ENCODE data around the gene NDUFAF4. TPM values are rescaled to one million over a fixed set of nuclear protein-coding genes. Genes with fewer than 3 reads are reported as not detected.
A peak's percentile ranks its signal among the peaks of the same experiment; 100 is the strongest.
"Not testable (repeated sequence)": the region's sequence is repeated elsewhere in the genome, so short reads cannot be mapped to it uniquely, and the experiment has no call there.

NDUFAF4 gene
- total RNA-seq, 1 donor from 2014 or later: 4.6 TPM

DNA sequence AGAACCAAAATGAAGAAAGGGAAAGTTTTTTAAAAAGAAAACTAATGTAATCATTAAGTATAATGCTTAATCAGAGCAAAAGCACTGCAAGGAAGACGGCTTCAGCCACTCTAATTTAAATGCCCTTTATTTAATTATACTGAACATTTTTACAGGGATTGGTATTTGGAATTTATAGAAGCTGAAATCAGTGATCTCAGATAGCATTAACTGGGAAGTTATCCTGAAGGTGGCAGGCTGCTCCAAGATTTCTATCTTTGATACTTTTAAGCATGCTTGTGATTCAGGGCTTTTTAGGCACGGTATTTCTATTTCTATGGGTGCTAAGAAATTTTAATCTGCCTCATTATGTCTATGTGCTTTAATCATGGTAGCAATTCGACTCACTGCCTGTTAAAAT lies 1.3 kb upstream of the NDUFAF4 start:
- peak; percentile 36 to 59 for DNase-seq (ENCODE audit: low read depth in 2 of 2)

GRCh38 chr6:96898241-96898851 lies 655 bp upstream of the NDUFAF4 start:
- peak; percentile 16 to 28 for DNase-seq (ENCODE audit: low read depth in 2 of 2)

GRCh38 chr6:96889146-96889545 lies 8.5 kb downstream of the NDUFAF4 start:
- DNase-seq (ENCODE audit: low read depth in 2 of 2): no peak

DNA sequence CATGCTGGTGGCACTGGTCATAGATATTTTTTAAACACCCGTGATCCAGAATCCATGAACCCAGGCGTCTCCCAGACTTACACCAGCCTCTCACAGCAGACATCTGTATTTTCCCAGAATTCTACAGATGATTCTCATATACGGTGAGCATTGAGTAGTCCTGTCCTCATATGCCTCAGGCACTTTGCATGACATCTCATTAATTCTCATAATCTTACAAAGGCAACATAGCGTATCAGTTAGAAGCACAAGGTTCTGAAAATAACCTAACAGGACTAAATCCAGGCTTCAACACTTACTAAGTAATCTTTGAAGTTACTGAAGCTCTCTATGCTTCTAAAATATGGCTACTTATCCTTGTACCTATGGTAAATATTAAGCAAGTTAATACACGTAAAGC lies 8.9 kb downstream of the NDUFAF4 start:
- DNase-seq (ENCODE audit: low read depth in 2 of 2): no peak

GRCh38 chr6:96886519-96886918 lies 11.2 kb downstream of the NDUFAF4 start:
- DNase-seq (ENCODE audit: low read depth in 2 of 2): no peak

- DNase-seq (ENCODE audit: low read depth in 2 of 2): not testable (repeated sequence)
These were observed 12.5 kb downstream of the NDUFAF4 start for GRCh38 chr6:96885187-96885631.

GRCh38 chr6:96878143-96878542 lies 19.5 kb downstream of the NDUFAF4 start:
- DNase-seq (ENCODE audit: low read depth in 2 of 2): no peak

DNA sequence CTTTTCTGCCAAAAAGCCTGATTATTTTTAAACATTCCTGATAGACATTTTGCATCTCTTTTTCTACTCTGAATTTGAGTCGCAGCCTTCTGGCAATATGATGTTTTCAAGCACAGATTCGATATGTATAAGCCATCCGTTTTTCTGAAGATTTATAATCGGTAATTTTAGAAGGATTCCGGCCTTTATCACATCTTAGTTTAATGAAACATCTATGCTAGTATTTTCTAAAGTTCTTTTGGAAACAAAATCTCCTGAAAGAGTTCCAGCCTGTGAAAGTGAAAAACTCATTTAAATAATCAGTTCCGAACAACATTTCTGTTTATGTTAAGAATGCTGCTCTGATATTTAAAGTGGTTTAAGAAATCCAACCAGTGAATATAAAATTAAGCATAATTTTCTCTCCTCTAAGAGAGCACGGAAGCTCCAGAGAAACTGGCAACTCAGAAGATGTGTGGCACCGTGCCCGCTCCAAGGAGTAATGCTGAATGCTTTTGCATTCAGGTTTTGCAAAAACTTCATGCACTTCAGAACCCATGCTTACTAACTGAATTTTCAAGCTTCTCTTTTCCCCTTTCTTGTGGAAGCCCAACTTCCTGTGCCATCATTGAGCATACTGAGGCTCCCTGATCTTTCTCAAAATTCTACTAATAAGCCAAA lies 20.7 kb downstream of the NDUFAF4 start:
- no peak for DNase-seq (ENCODE audit: low read depth in 2 of 2)

DNA sequence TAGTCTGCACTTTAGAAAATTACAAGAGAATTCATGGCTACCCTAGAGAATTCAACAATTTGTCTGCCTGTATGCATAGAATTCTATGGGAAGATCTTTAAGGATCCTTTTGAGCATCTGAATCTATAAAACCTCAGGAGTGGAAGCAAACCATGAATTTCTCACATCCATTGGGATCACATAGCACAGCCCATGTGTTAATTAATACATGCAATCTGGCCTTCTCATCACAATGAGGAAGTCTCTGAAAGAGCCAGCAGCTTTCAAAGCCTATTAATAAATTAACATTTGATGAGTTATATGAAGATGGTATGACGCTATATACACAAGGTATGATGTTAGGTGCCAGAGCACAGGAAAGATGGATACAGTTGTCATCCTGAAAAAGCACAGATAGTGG lies 24.7 kb downstream of the NDUFAF4 start:
- no peak for DNase-seq (ENCODE audit: low read depth in 2 of 2)

DNA sequence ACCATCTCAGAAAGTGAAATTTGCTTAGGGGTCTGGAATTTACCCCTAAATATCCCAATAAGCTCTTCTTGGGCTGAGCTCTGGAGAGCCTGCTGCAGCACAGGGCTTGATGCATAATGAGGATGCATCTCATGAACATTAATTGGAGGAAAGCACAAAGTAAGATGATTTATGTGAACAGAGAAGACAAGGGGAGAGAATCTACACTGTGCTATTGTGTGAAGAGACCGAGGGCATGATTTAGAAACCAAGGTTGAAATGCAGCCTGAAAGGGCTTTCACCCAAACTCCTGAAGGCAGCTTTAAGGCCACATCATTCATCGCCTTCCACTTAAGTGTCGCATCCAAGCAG lies 32.7 kb downstream of the NDUFAF4 start:
- no peak for DNase-seq (ENCODE audit: low read depth in 2 of 2)

- no peak for DNase-seq (ENCODE audit: low read depth in 2 of 2)
These were observed 33.3 kb downstream of the NDUFAF4 start for GRCh38 chr6:96864216-96865054.

GRCh38 chr6:96862560-96862959 lies 35.1 kb downstream of the NDUFAF4 start:
- no peak for DNase-seq (ENCODE audit: low read depth in 2 of 2)

DNA sequence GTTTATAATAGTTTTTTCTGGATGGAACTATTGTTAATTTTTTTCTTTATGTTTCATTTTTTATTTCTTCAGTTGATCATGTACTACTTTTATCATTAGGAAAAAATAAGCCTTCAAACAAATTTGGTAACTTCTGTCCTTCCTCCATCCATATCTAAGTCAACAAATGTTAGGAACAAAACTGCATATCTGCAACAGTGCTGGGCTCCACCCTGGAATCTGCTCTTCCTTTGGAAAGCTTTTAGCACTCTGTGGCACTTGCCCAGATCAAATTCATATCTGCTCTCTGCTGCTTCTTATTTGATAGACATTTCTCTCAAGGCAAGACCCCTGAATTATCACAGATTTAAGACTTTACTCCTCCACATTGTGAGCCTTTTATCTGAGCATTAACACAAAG lies 36.1 kb downstream of the NDUFAF4 start:
- no peak for DNase-seq (ENCODE audit: low read depth in 2 of 2)

- DNase-seq (ENCODE audit: low read depth in 2 of 2): no peak
These were observed 40.8 kb downstream of the NDUFAF4 start for GRCh38 chr6:96856856-96857255.

- no peak for DNase-seq (ENCODE audit: low read depth in 2 of 2)
These were observed 44.6 kb downstream of the NDUFAF4 start for GRCh38 chr6:96853083-96853482.

DNA sequence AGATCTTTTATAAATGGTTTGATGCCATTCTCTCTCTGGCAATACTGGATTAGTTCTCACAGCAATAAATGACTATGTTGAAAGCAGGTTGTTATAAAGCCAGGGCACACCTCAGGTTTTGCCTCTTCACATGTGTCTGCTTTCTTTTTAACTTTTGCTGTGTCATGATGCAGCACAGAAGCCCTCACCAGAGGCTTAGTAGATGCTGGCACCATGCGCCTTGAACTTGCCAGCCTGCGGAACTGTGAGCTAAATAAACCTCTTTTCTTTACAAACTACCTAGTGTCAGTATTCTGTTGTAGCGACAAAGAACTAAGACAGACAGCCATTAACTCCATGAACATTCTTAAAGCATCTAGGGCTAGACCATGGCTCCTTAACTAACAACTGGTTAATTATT lies 45.1 kb downstream of the NDUFAF4 start:
- no peak for DNase-seq (ENCODE audit: low read depth in 2 of 2)

- DNase-seq (ENCODE audit: low read depth in 2 of 2): no peak
These were observed 45.8 kb downstream of the NDUFAF4 start for GRCh38 chr6:96851858-96852257.

GRCh38 chr6:96849615-96850014 lies 48.1 kb downstream of the NDUFAF4 start:
- no peak for DNase-seq (ENCODE audit: low read depth in 2 of 2)

GRCh38 chr6:96844530-96844929 lies 53.2 kb downstream of the NDUFAF4 start:
- DNase-seq (ENCODE audit: low read depth in 2 of 2): no peak

DNA sequence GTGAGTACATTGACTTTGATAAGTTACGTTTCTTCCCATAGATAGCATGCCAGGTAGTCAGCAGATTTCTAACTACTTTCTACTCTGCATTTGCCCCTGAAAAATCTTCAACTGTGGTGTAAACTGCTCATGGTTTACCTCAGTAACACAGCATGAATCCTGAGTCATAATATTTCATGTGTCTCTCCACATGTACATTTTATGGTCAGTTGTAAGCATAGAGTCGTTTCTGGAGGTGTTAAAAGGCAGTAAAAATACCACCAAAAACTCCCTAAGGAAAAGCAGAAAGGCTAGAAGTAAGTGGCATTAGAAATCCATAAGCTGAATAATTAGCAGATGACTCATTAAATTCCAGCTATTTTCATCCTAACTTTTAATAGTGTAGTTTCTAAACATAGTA lies 56.3 kb downstream of the NDUFAF4 start:
- no peak for DNase-seq (ENCODE audit: low read depth in 2 of 2)

All from dermis microvascular lymphatic vessel endothelial cell (primary cell).